ENCODE results near the gene ATP6V0A1. TPM values are rescaled to one million over a fixed set of nuclear protein-coding genes. Genes with fewer than 3 reads are reported as not detected.

The ATP6V0A1 gene
- total and polyA plus RNA-seq, 2 experiments from 2014 or later, result 23.9 to 42.3 TPM

- peaks cover 6% of the 10 kb centered on the region for H3K27me3 Mint-ChIP-seq (ENCODE audit: insufficient read depth, low read depth, poor library complexity)
- peaks cover 29% of the 10 kb centered on the region for H3K4me1 ChIP-seq (ENCODE audit: insufficient read depth)
- H3K9me3 Mint-ChIP-seq, result no peaks in the 10 kb centered on the region
- peak overlapping the region; percentile 95 for H3K27ac Mint-ChIP-seq
- H3K4me3 ChIP-seq, result peak overlapping the region; percentile 71
- peaks cover 9% of the 10 kb centered on the region; the same call in 1 of the 2 replicates for H3K36me3 ChIP-seq (ENCODE audit: insufficient read depth)
- ATAC-seq (peak; percentile 69), DNase-seq (ENCODE audit: low spot score) (peak; percentile 71)
- H3K9me2 ChIP-seq (ENCODE audit: insufficient read depth), result no peaks in the 10 kb centered on the region
- H3K27me3 ChIP-seq (ENCODE audit: insufficient read depth), result no peaks in the 10 kb centered on the region
- peaks cover 16% of the 10 kb centered on the region; the same call in 2 of the 3 replicates for H3K36me3 Mint-ChIP-seq (ENCODE audit: low read depth)
- peak overlapping the region; percentile 80 for H3K4me2 ChIP-seq
- peak overlapping the region; percentile 91 for H3K4me3 Mint-ChIP-seq
- peaks cover 36% of the 10 kb centered on the region for H3K4me1 Mint-ChIP-seq
- TF ChIP-seq, protein P1, sequence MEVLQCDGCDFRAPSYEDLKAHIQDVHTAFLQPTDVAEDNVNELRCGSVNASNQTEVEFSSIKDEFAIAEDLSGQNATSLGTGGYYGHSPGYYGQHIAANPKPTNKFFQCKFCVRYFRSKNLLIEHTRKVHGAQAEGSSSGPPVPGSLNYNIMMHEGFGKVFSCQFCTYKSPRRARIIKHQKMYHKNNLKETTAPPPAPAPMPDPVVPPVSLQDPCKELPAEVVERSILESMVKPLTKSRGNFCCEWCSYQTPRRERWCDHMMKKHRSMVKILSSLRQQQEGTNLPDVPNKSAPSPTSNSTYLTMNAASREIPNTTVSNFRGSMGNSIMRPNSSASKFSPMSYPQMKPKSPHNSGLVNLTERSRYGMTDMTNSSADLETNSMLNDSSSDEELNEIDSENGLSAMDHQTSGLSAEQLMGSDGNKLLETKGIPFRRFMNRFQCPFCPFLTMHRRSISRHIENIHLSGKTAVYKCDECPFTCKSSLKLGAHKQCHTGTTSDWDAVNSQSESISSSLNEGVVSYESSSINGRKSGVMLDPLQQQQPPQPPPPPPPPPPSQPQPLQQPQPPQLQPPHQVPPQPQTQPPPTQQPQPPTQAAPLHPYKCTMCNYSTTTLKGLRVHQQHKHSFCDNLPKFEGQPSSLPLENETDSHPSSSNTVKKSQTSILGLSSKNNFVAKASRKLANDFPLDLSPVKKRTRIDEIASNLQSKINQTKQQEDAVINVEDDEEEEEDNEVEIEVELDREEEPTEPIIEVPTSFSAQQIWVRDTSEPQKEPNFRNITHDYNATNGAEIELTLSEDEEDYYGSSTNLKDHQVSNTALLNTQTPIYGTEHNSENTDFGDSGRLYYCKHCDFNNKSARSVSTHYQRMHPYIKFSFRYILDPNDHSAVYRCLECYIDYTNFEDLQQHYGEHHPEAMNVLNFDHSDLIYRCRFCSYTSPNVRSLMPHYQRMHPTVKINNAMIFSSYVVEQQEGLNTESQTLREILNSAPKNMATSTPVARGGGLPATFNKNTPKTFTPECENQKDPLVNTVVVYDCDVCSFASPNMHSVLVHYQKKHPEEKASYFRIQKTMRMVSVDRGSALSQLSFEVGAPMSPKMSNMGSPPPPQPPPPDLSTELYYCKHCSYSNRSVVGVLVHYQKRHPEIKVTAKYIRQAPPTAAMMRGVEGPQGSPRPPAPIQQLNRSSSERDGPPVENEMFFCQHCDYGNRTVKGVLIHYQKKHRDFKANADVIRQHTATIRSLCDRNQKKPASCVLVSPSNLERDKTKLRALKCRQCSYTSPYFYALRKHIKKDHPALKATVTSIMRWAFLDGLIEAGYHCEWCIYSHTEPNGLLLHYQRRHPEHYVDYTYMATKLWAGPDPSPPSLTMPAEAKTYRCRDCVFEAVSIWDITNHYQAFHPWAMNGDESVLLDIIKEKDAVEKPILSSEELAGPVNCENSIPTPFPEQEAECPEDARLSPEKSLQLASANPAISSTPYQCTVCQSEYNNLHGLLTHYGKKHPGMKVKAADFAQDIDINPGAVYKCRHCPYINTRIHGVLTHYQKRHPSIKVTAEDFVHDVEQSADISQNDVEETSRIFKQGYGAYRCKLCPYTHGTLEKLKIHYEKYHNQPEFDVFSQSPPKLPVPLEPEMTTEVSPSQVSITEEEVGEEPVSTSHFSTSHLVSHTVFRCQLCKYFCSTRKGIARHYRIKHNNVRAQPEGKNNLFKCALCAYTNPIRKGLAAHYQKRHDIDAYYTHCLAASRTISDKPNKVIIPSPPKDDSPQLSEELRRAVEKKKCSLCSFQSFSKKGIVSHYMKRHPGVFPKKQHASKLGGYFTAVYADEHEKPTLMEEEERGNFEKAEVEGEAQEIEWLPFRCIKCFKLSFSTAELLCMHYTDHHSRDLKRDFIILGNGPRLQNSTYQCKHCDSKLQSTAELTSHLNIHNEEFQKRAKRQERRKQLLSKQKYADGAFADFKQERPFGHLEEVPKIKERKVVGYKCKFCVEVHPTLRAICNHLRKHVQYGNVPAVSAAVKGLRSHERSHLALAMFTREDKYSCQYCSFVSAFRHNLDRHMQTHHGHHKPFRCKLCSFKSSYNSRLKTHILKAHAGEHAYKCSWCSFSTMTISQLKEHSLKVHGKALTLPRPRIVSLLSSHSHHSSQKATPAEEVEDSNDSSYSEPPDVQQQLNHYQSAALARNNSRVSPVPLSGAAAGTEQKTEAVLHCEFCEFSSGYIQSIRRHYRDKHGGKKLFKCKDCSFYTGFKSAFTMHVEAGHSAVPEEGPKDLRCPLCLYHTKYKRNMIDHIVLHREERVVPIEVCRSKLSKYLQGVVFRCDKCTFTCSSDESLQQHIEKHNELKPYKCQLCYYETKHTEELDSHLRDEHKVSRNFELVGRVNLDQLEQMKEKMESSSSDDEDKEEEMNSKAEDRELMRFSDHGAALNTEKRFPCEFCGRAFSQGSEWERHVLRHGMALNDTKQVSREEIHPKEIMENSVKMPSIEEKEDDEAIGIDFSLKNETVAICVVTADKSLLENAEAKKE (CRISPR knock-in tag; IDR thresholded peaks at IDR 0.05), result no peak
- TF ChIP-seq STAT1 (IDR thresholded peaks at IDR 0.05; ENCODE audit: unreplicated experiment) (no peak), ZNF331 (CRISPR knock-in tag; IDR thresholded peaks at IDR 0.05; ENCODE audit: low read depth) (no peak), POLR2AphosphoS5 (IDR thresholded peaks at IDR 0.05; ENCODE audit: low read depth) (no peak), NANOG (IDR thresholded peaks at IDR 0.05; ENCODE audit: borderline replicate concordance) (no peak)
- TF ChIP-seq, protein P2, sequence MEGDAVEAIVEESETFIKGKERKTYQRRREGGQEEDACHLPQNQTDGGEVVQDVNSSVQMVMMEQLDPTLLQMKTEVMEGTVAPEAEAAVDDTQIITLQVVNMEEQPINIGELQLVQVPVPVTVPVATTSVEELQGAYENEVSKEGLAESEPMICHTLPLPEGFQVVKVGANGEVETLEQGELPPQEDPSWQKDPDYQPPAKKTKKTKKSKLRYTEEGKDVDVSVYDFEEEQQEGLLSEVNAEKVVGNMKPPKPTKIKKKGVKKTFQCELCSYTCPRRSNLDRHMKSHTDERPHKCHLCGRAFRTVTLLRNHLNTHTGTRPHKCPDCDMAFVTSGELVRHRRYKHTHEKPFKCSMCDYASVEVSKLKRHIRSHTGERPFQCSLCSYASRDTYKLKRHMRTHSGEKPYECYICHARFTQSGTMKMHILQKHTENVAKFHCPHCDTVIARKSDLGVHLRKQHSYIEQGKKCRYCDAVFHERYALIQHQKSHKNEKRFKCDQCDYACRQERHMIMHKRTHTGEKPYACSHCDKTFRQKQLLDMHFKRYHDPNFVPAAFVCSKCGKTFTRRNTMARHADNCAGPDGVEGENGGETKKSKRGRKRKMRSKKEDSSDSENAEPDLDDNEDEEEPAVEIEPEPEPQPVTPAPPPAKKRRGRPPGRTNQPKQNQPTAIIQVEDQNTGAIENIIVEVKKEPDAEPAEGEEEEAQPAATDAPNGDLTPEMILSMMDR (conservative IDR thresholded peaks at IDR 0.05; ENCODE audit: low read depth in 2 of 2), result peak; percentile 47 to 55
- peak overlapping the region; percentile 86 for H2AFZ ChIP-seq
- peaks cover 8% of the 10 kb centered on the region; the same call in 1 of the 2 replicates for H3F3A ChIP-seq (replicated peaks; ENCODE audit: low read depth)
- H3K79me2 ChIP-seq (replicated peaks; ENCODE audit: insufficient read depth), result peaks cover 28% of the 10 kb centered on the region
- H4K20me1 ChIP-seq (replicated peaks; ENCODE audit: insufficient read depth), result peaks cover 20% of the 10 kb centered on the region
- H3K27ac ChIP-seq (ENCODE audit: low read depth), result no peak overlapping the region
Observed at GRCh38 chr17:42459256-42459800, 650 bp downstream of the ATP6V0A1 start.

Measured in GM23338 (cell line).